ENCODE measurements around the gene KIAA0825. TPM values are rescaled to one million over a fixed set of nuclear protein-coding genes. Genes with fewer than 3 reads are reported as not detected.
"Not testable (repeated sequence)": the region's sequence is repeated elsewhere in the genome, so short reads cannot be mapped to it uniquely, and the experiment has no call there.

KIAA0825 gene
- total RNA-seq, 3 donors from 2014 or later (not counting 1 experiment from before 2014, with no cell fraction given): 2.4 to 5.0 (median 4.8) TPM

- ATAC-seq: no peak
- H3K27ac ChIP-seq (ENCODE audit: low read length): peak overlapping the region; percentile 8
These were observed 43.2 kb downstream of the KIAA0825 start for GRCh38 chr5:94575196-94575595.

GRCh38 chr5:94573349-94573748 is 45.1 kb downstream of the KIAA0825 start:
- H3K4me3 ChIP-seq (ENCODE audit: low read length); H3K36me3 ChIP-seq (ENCODE audit: control insufficient read depth, insufficient read depth, low read length); H3K9me3 Mint-ChIP-seq; H3K27me3 ChIP-seq (ENCODE audit: control insufficient read depth, insufficient read depth, low read length); H3K27me3 Mint-ChIP-seq (ENCODE audit: low read depth in 2 of 2); intact Hi-C loops (cut with micrococcal nuclease); H3K27ac ChIP-seq (ENCODE audit: low read length); H3K9me3 ChIP-seq (ENCODE audit: control insufficient read depth, insufficient read depth, low read length); H3K36me3 Mint-ChIP-seq: not testable (repeated sequence)
- peaks cover 16% of the 10 kb centered on the region for H3K4me1 ChIP-seq (ENCODE audit: control insufficient read depth, insufficient read depth, low read length)
- peak in 2 of 3 donors; percentile 14 to 46 for ATAC-seq
- Mint-ChIP-seq H3K4me3 (peak overlapping the region; percentile 22), H3K4me1 (peaks cover 33 to 42% of the 10 kb centered on the region in 2 donors), H3K27ac (peak overlapping the region in 1 of 2 donors; percentile 76)
- 29% methylated on average over 1 of the region's 1 CpG for WGBS (ENCODE audit: insufficient coverage)
- DNase-seq: peak in 1 of 2 donors; percentile 23

More at GRCh38 chr5:94575196-94575595, 43.2 kb downstream of the KIAA0825 start:
- intact Hi-C loops (cut with micrococcal nuclease): no loop called here
- Histone ChIP-seq H3K27me3 (ENCODE audit: control insufficient read depth, insufficient read depth, low read length) (no peaks in the 10 kb centered on the region), H3K9me3 (ENCODE audit: control insufficient read depth, insufficient read depth, low read length) (no peaks in the 10 kb centered on the region), H3K4me3 (ENCODE audit: low read length) (no peak overlapping the region), H3K36me3 (ENCODE audit: control insufficient read depth, insufficient read depth, low read length) (no peaks in the 10 kb centered on the region), H3K4me1 (ENCODE audit: control insufficient read depth, insufficient read depth, low read length) (peaks cover 21% of the 10 kb centered on the region)
- no peaks in the 10 kb centered on the region for H3K27me3 Mint-ChIP-seq (ENCODE audit: low read depth in 2 of 2)
- no peaks in the 10 kb centered on the region for H3K36me3 Mint-ChIP-seq
- peak in 1 of 2 donors; percentile 43 for DNase-seq
- H3K9me3 Mint-ChIP-seq: no peaks in the 10 kb centered on the region
- peak overlapping the region; percentile 4 to 85 for H3K27ac Mint-ChIP-seq
- peaks cover 39 to 42% of the 10 kb centered on the region in 2 donors for H3K4me1 Mint-ChIP-seq
- peak overlapping the region; percentile 71 for H3K4me3 Mint-ChIP-seq
- 50% methylated on average over 4 of the region's 4 CpGs for WGBS (ENCODE audit: insufficient coverage)
- no peak for TF ChIP-seq CTCF (IDR thresholded peaks at IDR 0.05)

DNA sequence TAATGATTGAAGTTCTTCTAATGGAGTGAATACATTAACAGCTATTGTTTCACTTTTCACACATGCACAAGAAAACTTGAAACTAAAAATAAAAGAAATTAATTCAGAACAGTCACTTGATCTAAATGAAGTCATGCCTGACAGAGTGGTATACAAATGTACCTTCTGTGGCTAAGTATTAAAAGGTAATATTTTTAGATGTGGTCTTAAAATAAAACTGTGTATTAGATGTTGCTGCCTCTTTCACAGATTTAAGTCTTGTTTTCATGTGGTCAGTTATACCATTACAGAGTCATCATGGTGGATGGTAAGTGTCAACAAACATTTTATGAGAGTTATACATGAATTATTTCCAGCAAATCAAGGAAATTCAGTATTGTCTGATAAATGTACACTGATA is 47.0 kb downstream of the KIAA0825 start:
- Histone ChIP-seq H3K27me3 (ENCODE audit: control insufficient read depth, insufficient read depth, low read length) (no peaks in the 10 kb centered on the region), H3K4me3 (ENCODE audit: low read length) (no peak overlapping the region), H3K4me1 (ENCODE audit: control insufficient read depth, insufficient read depth, low read length) (peaks cover 16% of the 10 kb centered on the region), H3K27ac (ENCODE audit: low read length) (no peak overlapping the region), H3K36me3 (ENCODE audit: control insufficient read depth, insufficient read depth, low read length) (no peaks in the 10 kb centered on the region), H3K9me3 (ENCODE audit: control insufficient read depth, insufficient read depth, low read length) (no peaks in the 10 kb centered on the region)
- H3K36me3 Mint-ChIP-seq: no peaks in the 10 kb centered on the region
- H3K27me3 Mint-ChIP-seq (ENCODE audit: low read depth in 2 of 2): no peaks in the 10 kb centered on the region
- intact Hi-C loops (cut with micrococcal nuclease): no loop called here
- no peak for DNase-seq
- TF ChIP-seq CTCF (IDR thresholded peaks at IDR 0.05): no peak
- no peak for ATAC-seq
- peaks cover 18 to 26% of the 10 kb centered on the region in 2 donors for H3K4me1 Mint-ChIP-seq
- H3K27ac Mint-ChIP-seq: no peak overlapping the region
- no peaks in the 10 kb centered on the region for H3K9me3 Mint-ChIP-seq
- H3K4me3 Mint-ChIP-seq: no peak overlapping the region

- intact Hi-C loops (cut with micrococcal nuclease): no loop called here
- peaks cover 0 to 5% of the 10 kb centered on the region in 2 donors for H3K4me1 Mint-ChIP-seq
These were observed 53.6 kb downstream of the KIAA0825 start for GRCh38 chr5:94564812-94565211.

More at GRCh38 chr5:94564812-94565211, 53.6 kb downstream of the KIAA0825 start:
- no peak for DNase-seq
- Histone ChIP-seq H3K4me3 (ENCODE audit: low read length) (no peak overlapping the region), H3K27ac (ENCODE audit: low read length) (no peak overlapping the region), H3K4me1 (ENCODE audit: control insufficient read depth, insufficient read depth, low read length) (no peaks in the 10 kb centered on the region), H3K9me3 (ENCODE audit: control insufficient read depth, insufficient read depth, low read length) (no peaks in the 10 kb centered on the region), H3K36me3 (ENCODE audit: control insufficient read depth, insufficient read depth, low read length) (no peaks in the 10 kb centered on the region), H3K27me3 (ENCODE audit: control insufficient read depth, insufficient read depth, low read length) (no peaks in the 10 kb centered on the region)
- H3K9me3 Mint-ChIP-seq: no peaks in the 10 kb centered on the region
- no peak overlapping the region for H3K27ac Mint-ChIP-seq
- no peaks in the 10 kb centered on the region for H3K27me3 Mint-ChIP-seq (ENCODE audit: low read depth in 2 of 2)
- no peak for ATAC-seq
- no peak for TF ChIP-seq CTCF (IDR thresholded peaks at IDR 0.05)
- no peaks in the 10 kb centered on the region for H3K36me3 Mint-ChIP-seq
- WGBS (ENCODE audit: insufficient coverage): 80% methylated on average over 1 of the region's 1 CpG
- H3K4me3 Mint-ChIP-seq: no peak overlapping the region

All from natural killer cell (primary cell).